Loucy (cell line): ENCODE data around the gene INCENP.
"Not testable (repeated sequence)": the region's sequence is repeated elsewhere in the genome, so short reads cannot be mapped to it uniquely, and the experiment has no call there.

ENCODE experiments used
- CTCF ChIP-seq: fragments of 200-600 bp; sonication (generic); conservative IDR thresholded peaks from 2 replicates; pipeline ENCODE4 v1.5.1; 2014; ENCODE audit warnings: mild to moderate bottlenecking, antibody characterized with exemption, low read length
- EZH2phosphoT487 ChIP-seq: fragments of 200-600 bp; IDR thresholded peaks from 2 replicates; pipeline ENCODE4 v1.6.1; 2018; ENCODE audit warnings: antibody characterized with exemption, mild to moderate bottlenecking, moderate library complexity, borderline replicate concordance

GRCh38 chr11:62195010-62195409 lies 71.2 kb downstream of the INCENP start:
- not testable (repeated sequence) for TF ChIP-seq CTCF, EZH2phosphoT487
